K562 (cell line): Measurements from ENCODE around the gene BIRC3. TPM values are rescaled to one million over a fixed set of nuclear protein-coding genes. Genes with fewer than 3 reads are reported as not detected.

ENCODE experiments used
- ATF7 ChIP-seq: fragments of 450-650 bp; IDR thresholded peaks from 2 replicates; pipeline ENCODE4 v1.7.1; 2014; ENCODE audit warnings: mild to moderate bottlenecking, moderate library complexity
- COPS2 ChIP-seq: fragments of 450-650 bp; conservative IDR thresholded peaks from 2 replicates; pipeline ENCODE4 v1.6.1; 2016; ENCODE audit warnings: mild to moderate bottlenecking, moderate library complexity
- E2F8 ChIP-seq: fragments of 450-650 bp; IDR thresholded peaks from 2 replicates; pipeline ENCODE4 v1.7.1; 2018; ENCODE audit warnings: mild to moderate bottlenecking, low read depth; ENCODE audit not compliant: partially characterized antibody
- EP300 ChIP-seq: IDR thresholded peaks from 2 replicates; pipeline ENCODE4 v1.6.1; 2012; ENCODE audit warnings: low read length, improper control_type of control experiment
- FOXP4 ChIP-seq: sonication (generic); formaldehyde crosslinking; IDR thresholded peaks from 2 replicates; pipeline ENCODE4 v1.8.0; 2022; ENCODE audit warnings: mild to moderate bottlenecking, missing genetic modification reagents, borderline replicate concordance
- JUN ChIP-seq, 2 experiments: sonication (generic) in 1 of 2; formaldehyde crosslinking in 1 of 2; IDR thresholded peaks; 2 replicates each; pipeline versions ENCODE4 v1.6.1 to v1.8.0; 2012 to 2022; ENCODE audit warnings: borderline replicate concordance in 2 of 2, mild to moderate bottlenecking in 2 of 2, improper control_type of control experiment in 1 of 2, low read depth in 1 of 2, low read length in 1 of 2, missing genetic modification reagents in 1 of 2
- RNF2 ChIP-seq: sonication (generic); IDR thresholded peaks from 2 replicates; pipeline ENCODE4 v1.6.1; 2016
- SAP30 ChIP-seq: fragments of 200-600 bp; sonication (generic); IDR thresholded peaks from 2 replicates; pipeline ENCODE4 v1.6.1; 2012; ENCODE audit warnings: borderline replicate concordance, low read depth, mild to moderate bottlenecking, moderate library complexity, low read length, control low read depth, inconsistent platforms; ENCODE audit not compliant: insufficient read depth, poor library complexity, severe bottlenecking
- SIN3B ChIP-seq: fragments of 450-650 bp; IDR thresholded peaks from 2 replicates; pipeline ENCODE4 v1.6.1; 2017; ENCODE audit warnings: low read depth, mild to moderate bottlenecking, moderate library complexity
- SP2 ChIP-seq: IDR thresholded peaks from 2 replicates; pipeline ENCODE4 v1.6.1; 2011; ENCODE audit warnings: mild to moderate bottlenecking, low read depth, low read length, moderate library complexity; ENCODE audit not compliant: poor library complexity, severe bottlenecking; ENCODE audit errors: extremely low read depth
- STAT5A ChIP-seq: IDR thresholded peaks from 2 replicates; pipeline ENCODE4 v1.6.1; 2012; ENCODE audit warnings: low read length, inconsistent platforms, borderline replicate concordance
- TAL1 ChIP-seq: fragments of 450-650 bp; IDR thresholded peaks from 2 replicates; pipeline ENCODE4 v1.6.1; 2016; ENCODE audit warnings: mild to moderate bottlenecking
- ZNF592 ChIP-seq: fragments of 450-650 bp; IDR thresholded peaks from 2 replicates; pipeline ENCODE4 v1.6.1; 2017; ENCODE audit warnings: antibody characterized with exemption, mild to moderate bottlenecking
- polyA plus RNA-seq, 8 experiments: library from polyadenylated mRNA; depleted of rRNA in 4 of 8; stranded (reverse) in 5 of 8; unstranded in 3 of 8; fragments of >200 nt; fragmentation: Nextera tagmentation in 2 of 8; fragmentation: Illumina TruSeq in 1 of 8; extraction: Ambion mirVana in 2 of 8; extraction: Trizol in 1 of 8; gene quantifications; 2 replicates each; pipeline versions ENCODE4 v1.2.1 to v1.2.3, GENCODE V29; 2011 to 2014; ENCODE audit warnings: inconsistent platforms in 1 of 8, missing spikeins in 1 of 8
- total RNA-seq, 7 experiments: library from RNA; depleted of rRNA in 6 of 7; stranded (reverse); fragments of >200 nt in 6 of 7; fragmentation: Illumina TruSeq in 2 of 7; extraction: Trizol in 2 of 7; gene quantifications; 2 replicates each; pipeline versions ENCODE4 v1.2.1 to v1.2.3, GENCODE V29; 2011 to 2021; ENCODE audit warnings: low replicate concordance in 1 of 7
- TF ChIP-seq, protein P1 (sequence below), 2 experiments: fragments of 200-800 bp in 1 of 2; sonication (Bioruptor generic) in 1 of 2; sonication (generic) in 1 of 2; formaldehyde crosslinking in 1 of 2; IDR thresholded peaks in 1 of 2; conservative IDR thresholded peaks in 1 of 2; 2 replicates each; pipeline versions ENCODE4 v1.5.0 to v1.6.1; 2016 to 2020; ENCODE audit warnings: missing compliant biosample characterization in 1 of 2, missing genetic modification characterization in 1 of 2, missing genetic modification reagents in 1 of 2

The BIRC3 gene
- total and polyA plus RNA-seq, 9 of the 15 experiments (the other 6 are each of a cell fraction or from before 2014, with no cell fraction given): 0.08 to 0.42 (median 0.18) TPM

DNA sequence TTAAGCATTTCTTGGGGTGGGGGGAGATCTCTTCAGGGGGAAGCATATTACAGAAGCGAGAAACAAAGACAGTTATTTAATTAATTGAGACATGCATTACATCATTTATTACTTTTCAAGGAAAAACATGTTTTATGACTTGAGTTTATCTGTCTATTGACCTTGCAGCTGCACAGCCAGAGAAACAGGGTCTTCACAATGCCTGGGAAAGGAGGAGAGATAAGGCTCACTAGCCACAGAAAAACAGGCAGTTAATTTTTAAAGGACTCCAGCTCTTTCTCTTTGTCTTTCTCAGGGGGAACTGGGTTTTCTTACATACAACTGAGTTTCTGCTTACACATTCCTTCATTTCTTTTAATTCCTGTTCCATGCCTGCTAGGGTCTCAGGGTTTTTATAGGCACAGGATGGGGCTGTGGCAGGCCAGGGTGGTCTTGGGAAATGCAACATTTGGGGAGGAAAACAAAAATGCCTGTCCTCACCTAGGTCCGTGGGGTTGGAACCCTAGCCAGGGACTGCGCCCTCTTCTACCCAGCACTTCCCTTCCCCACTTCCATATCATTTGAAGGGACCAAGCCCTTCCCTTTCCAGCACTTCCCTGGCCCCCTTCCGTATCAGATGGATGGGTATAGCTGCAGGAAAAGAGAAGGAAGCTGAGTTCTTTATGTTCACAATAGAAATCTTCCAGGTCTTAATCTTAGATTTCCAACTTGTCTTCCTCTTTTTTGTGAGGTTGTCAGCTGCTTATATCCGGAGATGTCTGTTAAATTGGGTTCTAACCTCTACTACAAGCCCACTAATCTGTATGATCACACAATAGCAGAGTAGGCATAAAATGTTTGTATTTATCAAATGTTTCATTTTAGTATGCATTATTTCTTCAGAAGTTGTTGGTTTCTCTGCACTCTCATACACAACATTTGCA, 68.1 kb downstream of the BIRC3 start (continued):
- TF ChIP-seq SAP30 (no peak), ATF7 (peak; percentile 70; the same call in 1 of the 2 replicates), JUN (IDR thresholded peaks at IDR 0.05; ENCODE audit: borderline replicate concordance, low read depth, low read length) (no peak), JUN (CRISPR knock-in tag; IDR thresholded peaks at IDR 0.05; ENCODE audit: borderline replicate concordance) (no peak), E2F8 (no peak), SIN3B (no peak; the same call in 1 of the 2 replicates), TAL1 (peak; percentile 50; the same call in 1 of the 2 replicates), SP2 (no peak), ZNF592 (peak; percentile 36), RNF2 (peak; percentile 10; the same call in 1 of the 2 replicates), COPS2 (no peak), STAT5A (peak; percentile 26; the same call in 1 of the 2 replicates), FOXP4 (CRISPR knock-in tag) (0 out of 2 replicates have a peak, but pooled peaks have one; percentile 64), EP300 (peak; percentile 34; the same call in 1 of the 2 replicates)
- TF ChIP-seq, protein P1, sequence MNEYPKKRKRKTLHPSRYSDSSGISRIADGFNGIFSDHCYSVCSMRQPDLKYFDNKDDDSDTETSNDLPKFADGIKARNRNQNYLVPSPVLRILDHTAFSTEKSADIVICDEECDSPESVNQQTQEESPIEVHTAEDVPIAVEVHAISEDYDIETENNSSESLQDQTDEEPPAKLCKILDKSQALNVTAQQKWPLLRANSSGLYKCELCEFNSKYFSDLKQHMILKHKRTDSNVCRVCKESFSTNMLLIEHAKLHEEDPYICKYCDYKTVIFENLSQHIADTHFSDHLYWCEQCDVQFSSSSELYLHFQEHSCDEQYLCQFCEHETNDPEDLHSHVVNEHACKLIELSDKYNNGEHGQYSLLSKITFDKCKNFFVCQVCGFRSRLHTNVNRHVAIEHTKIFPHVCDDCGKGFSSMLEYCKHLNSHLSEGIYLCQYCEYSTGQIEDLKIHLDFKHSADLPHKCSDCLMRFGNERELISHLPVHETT (CRISPR knock-in tag; conservative IDR thresholded peaks at IDR 0.05 in 1 of 2, IDR thresholded peaks at IDR 0.05 in 1 of 2): peak in 1 of 2 experiments; percentile 41; a peak in 2 of 4 replicates
